GM18909 (cell line): ENCODE results near the gene KCNJ9.
"Not testable (repeated sequence)": the region's sequence is repeated elsewhere in the genome, so short reads cannot be mapped to it uniquely, and the experiment has no call there.

Experiments used
- ATAC-seq: cut with Tn5 transposase; IDR thresholded peaks from one replicate; pipeline ENCODE4 v1.9.1; 2021; ENCODE audit warnings: mild to moderate bottlenecking; ENCODE audit not compliant: unreplicated experiment, poor library complexity

KCNJ9 gene

GRCh38 chr1:160081261-160081936 is at the start of gene KCNJ9:
Gene KCNJ9 (plus strand): TSS chr1:160081538. CDS start chr1:160084031, 2,493 bp downstream.
- ATAC-seq, result no peak

GRCh38 chr1:160032165-160032820 is 49.0 kb upstream of the KCNJ9 start:
- no peak for ATAC-seq

GRCh38 chr1:160040476-160040875 is 40.9 kb upstream of the KCNJ9 start:
- ATAC-seq, result no peak

- ATAC-seq, result no peak
Observed at GRCh38 chr1:160043543-160043942, 37.8 kb upstream of the KCNJ9 start.

- no peak for ATAC-seq
Observed at GRCh38 chr1:160045653-160046052, 35.7 kb upstream of the KCNJ9 start.

- ATAC-seq, result peak; percentile 68
Observed at GRCh38 chr1:160046494-160047110, 34.7 kb upstream of the KCNJ9 start.

- ATAC-seq, result peak; percentile 37
Observed at GRCh38 chr1:160047111-160047991, 34.0 kb upstream of the KCNJ9 start.

- no peak for ATAC-seq
Observed at GRCh38 chr1:160048335-160048734, 33.0 kb upstream of the KCNJ9 start.

- ATAC-seq, result no peak
Observed at GRCh38 chr1:160049101-160049500, 32.2 kb upstream of the KCNJ9 start.

GRCh38 chr1:160050182-160050581 is 31.2 kb upstream of the KCNJ9 start:
- ATAC-seq, result not testable (repeated sequence)

GRCh38 chr1:160050619-160051018 is 30.7 kb upstream of the KCNJ9 start:
- no peak for ATAC-seq

- no peak for ATAC-seq
Observed at GRCh38 chr1:160052936-160053335, 28.4 kb upstream of the KCNJ9 start.

GRCh38 chr1:160053548-160054365 is 27.6 kb upstream of the KCNJ9 start:
- ATAC-seq, result no peak

GRCh38 chr1:160056648-160057169 is 24.6 kb upstream of the KCNJ9 start:
- no peak for ATAC-seq

- ATAC-seq, result no peak
Observed at GRCh38 chr1:160058087-160058486, 23.3 kb upstream of the KCNJ9 start.

GRCh38 chr1:160061369-160062229 is 19.7 kb upstream of the KCNJ9 start:
- no peak for ATAC-seq

- no peak for ATAC-seq
Observed at GRCh38 chr1:160062230-160062532, 19.2 kb upstream of the KCNJ9 start.

GRCh38 chr1:160063176-160063575 is 18.2 kb upstream of the KCNJ9 start:
- no peak for ATAC-seq

GRCh38 chr1:160064164-160064563 is 17.2 kb upstream of the KCNJ9 start:
- ATAC-seq, result no peak
